ENCODE results near the gene BPIFB2. TPM values are rescaled to one million over a fixed set of nuclear protein-coding genes. Genes with fewer than 3 reads are reported as not detected.

The BPIFB2 gene
- polyA plus RNA-seq, 1 donor (not counting 4 experiments of a cell fraction or from before 2014, with no cell fraction given): not detected

DNA sequence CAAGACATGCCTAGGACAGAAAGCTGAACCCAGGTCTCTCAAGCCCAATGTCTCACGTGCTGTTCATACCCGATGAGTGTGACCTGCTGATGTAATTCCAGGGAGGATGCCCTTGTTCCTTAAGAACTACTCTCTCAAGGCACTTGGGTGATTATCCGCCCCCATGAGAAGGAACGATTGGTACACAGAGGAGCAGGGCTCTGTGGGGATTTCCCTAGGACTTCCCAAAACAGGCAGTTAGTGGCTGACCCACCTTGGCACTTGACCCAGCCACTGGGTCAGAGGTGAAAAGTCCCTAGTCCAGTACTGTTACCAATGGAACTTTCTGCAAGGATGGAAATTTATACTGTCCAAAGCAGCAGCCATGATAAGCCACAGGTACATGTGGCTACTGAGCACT is 14.8 kb downstream of the BPIFB2 start:
- Histone ChIP-seq H4K20me1 (ENCODE audit: control insufficient read depth, extremely low read depth, insufficient read depth, low read length) (no peaks in the 10 kb centered on the region), H3K27ac (ENCODE audit: control insufficient read depth, insufficient read depth, low read length) (no peak overlapping the region), H3K4me3 (ENCODE audit: control insufficient read depth in 2 of 3, extremely low read depth in 1 of 3, insufficient read depth in 2 of 3, low read depth in 1 of 3, low read length in 3 of 3) (no peak overlapping the region), H3K4me1 (ENCODE audit: control insufficient read depth, extremely low read depth, insufficient read depth, low read length) (no peaks in the 10 kb centered on the region), H3K4me2 (ENCODE audit: control insufficient read depth, extremely low read depth, insufficient read depth, low read depth, low read length) (no peak overlapping the region), H2AFZ (ENCODE audit: control insufficient read depth, low read length) (no peak overlapping the region), H3K36me3 (ENCODE audit: control insufficient read depth in 2 of 2, extremely low read depth in 1 of 2, insufficient read depth in 2 of 2, low read length in 2 of 2) (no peaks in the 10 kb centered on the region), H3K79me2 (ENCODE audit: control insufficient read depth, insufficient read depth, low read length) (no peaks in the 10 kb centered on the region), H3K9ac (ENCODE audit: control insufficient read depth, extremely low read depth, insufficient read depth, low read length) (no peak overlapping the region), H3K27me3 (ENCODE audit: control insufficient read depth, extremely low read depth, insufficient read depth, low read length) (no peaks in the 10 kb centered on the region), H3K9me3 (ENCODE audit: control insufficient read depth, low read depth, low read length) (no peaks in the 10 kb centered on the region), H3K9me1 (ENCODE audit: control insufficient read depth, extremely low read depth, insufficient read depth, low read length) (no peaks in the 10 kb centered on the region)
- FAIRE-seq (no peak), DNase-seq (ENCODE audit: low read depth, low spot score) (no peak)
- dilution Hi-C loops (cut with MboI; ENCODE audit: extremely low pct_ligation_motif_present, low sequenced_read_pairs): no loop called here
- TF ChIP-seq EZH2 (IDR thresholded peaks at IDR 0.05; ENCODE audit: low read length): no peak
- TF ChIP-seq, protein P1, sequence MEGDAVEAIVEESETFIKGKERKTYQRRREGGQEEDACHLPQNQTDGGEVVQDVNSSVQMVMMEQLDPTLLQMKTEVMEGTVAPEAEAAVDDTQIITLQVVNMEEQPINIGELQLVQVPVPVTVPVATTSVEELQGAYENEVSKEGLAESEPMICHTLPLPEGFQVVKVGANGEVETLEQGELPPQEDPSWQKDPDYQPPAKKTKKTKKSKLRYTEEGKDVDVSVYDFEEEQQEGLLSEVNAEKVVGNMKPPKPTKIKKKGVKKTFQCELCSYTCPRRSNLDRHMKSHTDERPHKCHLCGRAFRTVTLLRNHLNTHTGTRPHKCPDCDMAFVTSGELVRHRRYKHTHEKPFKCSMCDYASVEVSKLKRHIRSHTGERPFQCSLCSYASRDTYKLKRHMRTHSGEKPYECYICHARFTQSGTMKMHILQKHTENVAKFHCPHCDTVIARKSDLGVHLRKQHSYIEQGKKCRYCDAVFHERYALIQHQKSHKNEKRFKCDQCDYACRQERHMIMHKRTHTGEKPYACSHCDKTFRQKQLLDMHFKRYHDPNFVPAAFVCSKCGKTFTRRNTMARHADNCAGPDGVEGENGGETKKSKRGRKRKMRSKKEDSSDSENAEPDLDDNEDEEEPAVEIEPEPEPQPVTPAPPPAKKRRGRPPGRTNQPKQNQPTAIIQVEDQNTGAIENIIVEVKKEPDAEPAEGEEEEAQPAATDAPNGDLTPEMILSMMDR (optimal IDR thresholded peaks at IDR 0.05 in 1 of 3, IDR thresholded peaks at IDR 0.05 in 1 of 3, conservative IDR thresholded peaks at IDR 0.05 in 1 of 3; ENCODE audit: extremely low read depth in 1 of 3, insufficient read depth in 2 of 3, low read length in 3 of 3): no peak

GRCh38 chr20:33022694-33023438 is 15.4 kb downstream of the BPIFB2 start:
- Histone ChIP-seq H4K20me1 (ENCODE audit: control insufficient read depth, extremely low read depth, insufficient read depth, low read length) (no peaks in the 10 kb centered on the region), H3K36me3 (ENCODE audit: control insufficient read depth in 2 of 2, extremely low read depth in 1 of 2, insufficient read depth in 2 of 2, low read length in 2 of 2) (no peaks in the 10 kb centered on the region), H3K4me2 (ENCODE audit: control insufficient read depth, extremely low read depth, insufficient read depth, low read depth, low read length) (no peak overlapping the region), H3K4me3 (ENCODE audit: control insufficient read depth in 2 of 3, extremely low read depth in 1 of 3, insufficient read depth in 2 of 3, low read depth in 1 of 3, low read length in 3 of 3) (no peak overlapping the region), H3K9ac (ENCODE audit: control insufficient read depth, extremely low read depth, insufficient read depth, low read length) (no peak overlapping the region), H3K9me1 (ENCODE audit: control insufficient read depth, extremely low read depth, insufficient read depth, low read length) (no peaks in the 10 kb centered on the region), H3K79me2 (ENCODE audit: control insufficient read depth, insufficient read depth, low read length) (no peaks in the 10 kb centered on the region), H3K27me3 (ENCODE audit: control insufficient read depth, extremely low read depth, insufficient read depth, low read length) (no peaks in the 10 kb centered on the region), H2AFZ (ENCODE audit: control insufficient read depth, low read length) (no peak overlapping the region), H3K27ac (ENCODE audit: control insufficient read depth, insufficient read depth, low read length) (no peak overlapping the region), H3K9me3 (ENCODE audit: control insufficient read depth, low read depth, low read length) (no peaks in the 10 kb centered on the region), H3K4me1 (ENCODE audit: control insufficient read depth, extremely low read depth, insufficient read depth, low read length) (no peaks in the 10 kb centered on the region)
- dilution Hi-C loops (cut with MboI; ENCODE audit: extremely low pct_ligation_motif_present, low sequenced_read_pairs): no loop called here
- no peak for TF ChIP-seq EZH2 (IDR thresholded peaks at IDR 0.05; ENCODE audit: low read length)
- TF ChIP-seq, protein P1 (optimal IDR thresholded peaks at IDR 0.05 in 1 of 3, IDR thresholded peaks at IDR 0.05 in 1 of 3, conservative IDR thresholded peaks at IDR 0.05 in 1 of 3; ENCODE audit: extremely low read depth in 1 of 3, insufficient read depth in 2 of 3, low read length in 3 of 3): no peak
- DNase-seq (ENCODE audit: low read depth, low spot score) (no peak), FAIRE-seq (no peak)

Measured in keratinocyte (primary cell).